ENCODE data around the gene KIF12. TPM values are rescaled to one million over a fixed set of nuclear protein-coding genes. Genes with fewer than 3 reads are reported as not detected.

The KIF12 gene
- total and polyA plus RNA-seq, 2 of the 8 experiments (the other 6 are each of a cell fraction or from before 2014, with no cell fraction given), result 2.9 to 3.9 TPM

Other genes starting within 250 kb of the KIF12 start
- 28.5 and 31.4 TPM in 2 replicates for gene ZNF618, start 223.0 kb downstream of the KIF12 start, total RNA-seq (2021; fragmentation: NEBNext Ultra II Directional; extraction: Animal tissue kit (Norgen Biotek cat#: 25700))
- 9.6 and 11.2 TPM in 2 replicates for gene ZNF618, start 223.0 kb downstream of the KIF12 start, polyA plus RNA-seq (2011; rRNA removed)
- 3.0 and 3.1 TPM in 2 replicates for gene AMBP, start 21.0 kb downstream of the KIF12 start, total RNA-seq (2021; fragmentation: NEBNext Ultra II Directional; extraction: Animal tissue kit (Norgen Biotek cat#: 25700))
- 4.0 and 4.9 TPM in 2 replicates for gene AMBP, start 21.0 kb downstream of the KIF12 start, polyA plus RNA-seq (2011; rRNA removed)
- gene COL27A1, start 56.2 kb upstream of the KIF12 start, total RNA-seq (2021; fragmentation: NEBNext Ultra II Directional; extraction: Animal tissue kit (Norgen Biotek cat#: 25700)), result 22.5 and 22.8 TPM in 2 replicates
- gene COL27A1, start 56.2 kb upstream of the KIF12 start, polyA plus RNA-seq (2011; rRNA removed), result 15.1 and 26.0 TPM in 2 replicates
- not detected in 2 replicates for gene ORM1, start 223.8 kb upstream of the KIF12 start, total RNA-seq (2021; fragmentation: NEBNext Ultra II Directional; extraction: Animal tissue kit (Norgen Biotek cat#: 25700))
- gene ORM1, start 223.8 kb upstream of the KIF12 start, polyA plus RNA-seq (2011; rRNA removed), result 0.32 TPM in 1 of 2 replicates, not detected in the other
- gene ORM2, start 230.6 kb upstream of the KIF12 start, total RNA-seq (2021; fragmentation: NEBNext Ultra II Directional; extraction: Animal tissue kit (Norgen Biotek cat#: 25700)), result 0.90 TPM in 1 of 2 replicates, not detected in the other
- 0.66 and 1.3 TPM in 2 replicates for gene ORM2, start 230.6 kb upstream of the KIF12 start, polyA plus RNA-seq (2011; rRNA removed)

Data from H1 (cell line).